ENCODE measurements around the gene PNPLA8.

PNPLA8 gene

DNA sequence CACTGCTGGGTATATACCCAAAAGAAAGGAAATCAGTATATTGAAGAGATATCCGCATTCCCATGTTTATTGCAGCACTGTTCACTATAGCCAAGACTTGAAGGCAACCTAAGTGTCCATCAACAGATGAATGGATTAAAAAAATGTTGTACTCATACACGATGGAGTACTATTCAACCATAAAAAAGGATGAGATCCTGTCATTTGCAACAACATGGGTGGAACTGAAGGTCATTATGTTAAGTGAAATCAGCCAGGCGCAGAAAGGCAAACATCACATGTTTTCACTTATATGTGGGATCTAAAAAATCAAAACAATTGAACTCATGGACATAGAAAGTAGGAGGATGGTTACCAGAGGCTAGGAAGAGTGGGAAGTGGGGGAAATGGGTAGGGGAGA, 89.0 kb downstream of the PNPLA8 start:
- TF ChIP-seq, protein P1, sequence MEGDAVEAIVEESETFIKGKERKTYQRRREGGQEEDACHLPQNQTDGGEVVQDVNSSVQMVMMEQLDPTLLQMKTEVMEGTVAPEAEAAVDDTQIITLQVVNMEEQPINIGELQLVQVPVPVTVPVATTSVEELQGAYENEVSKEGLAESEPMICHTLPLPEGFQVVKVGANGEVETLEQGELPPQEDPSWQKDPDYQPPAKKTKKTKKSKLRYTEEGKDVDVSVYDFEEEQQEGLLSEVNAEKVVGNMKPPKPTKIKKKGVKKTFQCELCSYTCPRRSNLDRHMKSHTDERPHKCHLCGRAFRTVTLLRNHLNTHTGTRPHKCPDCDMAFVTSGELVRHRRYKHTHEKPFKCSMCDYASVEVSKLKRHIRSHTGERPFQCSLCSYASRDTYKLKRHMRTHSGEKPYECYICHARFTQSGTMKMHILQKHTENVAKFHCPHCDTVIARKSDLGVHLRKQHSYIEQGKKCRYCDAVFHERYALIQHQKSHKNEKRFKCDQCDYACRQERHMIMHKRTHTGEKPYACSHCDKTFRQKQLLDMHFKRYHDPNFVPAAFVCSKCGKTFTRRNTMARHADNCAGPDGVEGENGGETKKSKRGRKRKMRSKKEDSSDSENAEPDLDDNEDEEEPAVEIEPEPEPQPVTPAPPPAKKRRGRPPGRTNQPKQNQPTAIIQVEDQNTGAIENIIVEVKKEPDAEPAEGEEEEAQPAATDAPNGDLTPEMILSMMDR (IDR thresholded peaks at IDR 0.05; ENCODE audit: low read depth, low read length), result no peak
- peaks cover 6% of the 10 kb centered on the region; the same call in 1 of the 2 replicates for H3K36me3 ChIP-seq
- no peak for DNase-seq
- no peaks in the 10 kb centered on the region; the same call in 1 of the 2 replicates for H3K9me3 ChIP-seq
- H3K4me1 ChIP-seq, result peaks cover 10% of the 10 kb centered on the region
- no peak overlapping the region for H3K4me3 ChIP-seq (ENCODE audit: low read depth, low read length)
- H3K27me3 ChIP-seq, result no peaks in the 10 kb centered on the region

DNA sequence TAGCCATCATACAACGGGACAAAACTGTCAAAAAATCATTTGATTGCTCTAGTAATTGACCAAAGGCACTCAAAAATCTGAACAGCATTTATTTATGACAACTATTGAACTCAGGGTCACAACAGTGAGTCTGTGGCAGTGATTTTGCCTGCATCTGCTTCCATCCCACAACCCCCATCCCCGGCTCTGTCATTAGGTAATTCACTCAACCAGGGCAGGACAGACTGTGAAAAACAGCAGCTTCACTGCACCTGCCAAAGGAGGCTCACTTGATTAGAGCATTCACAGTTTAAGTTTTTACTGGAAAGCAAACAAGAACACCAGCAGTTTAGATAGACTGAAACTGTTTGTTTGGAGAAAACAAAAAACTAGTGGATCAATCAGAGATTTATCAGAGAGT, 91.9 kb downstream of the PNPLA8 start:
- H3K36me3 ChIP-seq, result peaks cover 14% of the 10 kb centered on the region
- no peak overlapping the region for H3K4me3 ChIP-seq (ENCODE audit: low read depth, low read length)
- no peaks in the 10 kb centered on the region for H3K27me3 ChIP-seq
- DNase-seq, result no peak
- H3K4me1 ChIP-seq, result peaks cover 3% of the 10 kb centered on the region
- TF ChIP-seq, protein P1 (IDR thresholded peaks at IDR 0.05; ENCODE audit: low read depth, low read length), result no peak
- no peaks in the 10 kb centered on the region; the same call in 1 of the 2 replicates for H3K9me3 ChIP-seq

GRCh38 chr7:108431099-108431498, 94.8 kb downstream of the PNPLA8 start:
- DNase-seq, result no peak
- TF ChIP-seq, protein P1 (IDR thresholded peaks at IDR 0.05; ENCODE audit: low read depth, low read length), result no peak
- no peaks in the 10 kb centered on the region for H3K27me3 ChIP-seq
- H3K9me3 ChIP-seq, result no peaks in the 10 kb centered on the region
- H3K4me1 ChIP-seq, result peaks cover 28% of the 10 kb centered on the region
- H3K4me3 ChIP-seq (ENCODE audit: low read depth, low read length), result no peak overlapping the region
- H3K36me3 ChIP-seq, result peaks cover 13% of the 10 kb centered on the region

DNA sequence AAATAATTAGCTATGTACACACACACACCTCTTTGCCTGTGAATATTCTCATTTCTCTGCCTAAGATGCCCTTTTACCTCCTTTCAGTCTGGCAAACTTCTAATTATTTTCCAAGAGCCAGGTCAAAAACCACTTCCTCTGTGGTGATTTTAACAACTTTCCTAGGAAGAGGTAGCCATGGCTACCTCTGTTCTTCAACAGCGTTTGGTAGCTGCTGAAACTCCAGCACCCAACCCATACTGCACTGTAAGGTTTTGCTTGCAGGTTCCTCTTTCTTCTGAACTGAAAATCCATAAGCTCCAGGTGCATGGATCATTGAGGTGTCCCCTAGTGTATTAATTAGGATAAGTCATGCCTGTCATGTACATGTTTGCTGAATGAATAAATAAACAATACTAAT, 95.3 kb downstream of the PNPLA8 start:
- DNase-seq, result no peak
- peaks cover 32% of the 10 kb centered on the region for H3K4me1 ChIP-seq
- TF ChIP-seq, protein P1 (IDR thresholded peaks at IDR 0.05; ENCODE audit: low read depth, low read length), result no peak
- H3K9me3 ChIP-seq, result no peaks in the 10 kb centered on the region
- peaks cover 13% of the 10 kb centered on the region for H3K36me3 ChIP-seq
- no peaks in the 10 kb centered on the region for H3K27me3 ChIP-seq
- H3K4me3 ChIP-seq (ENCODE audit: low read depth, low read length), result no peak overlapping the region

- H3K36me3 ChIP-seq, result peaks cover 13% of the 10 kb centered on the region
- no peak overlapping the region for H3K4me3 ChIP-seq (ENCODE audit: low read depth, low read length)
- H3K27me3 ChIP-seq, result no peaks in the 10 kb centered on the region
- H3K4me1 ChIP-seq, result peaks cover 41% of the 10 kb centered on the region
- DNase-seq, result no peak
- no peaks in the 10 kb centered on the region for H3K9me3 ChIP-seq
- TF ChIP-seq, protein P1 (IDR thresholded peaks at IDR 0.05; ENCODE audit: low read depth, low read length), result no peak
Measured at GRCh38 chr7:108427766-108428165, 98.2 kb downstream of the PNPLA8 start.

DNA sequence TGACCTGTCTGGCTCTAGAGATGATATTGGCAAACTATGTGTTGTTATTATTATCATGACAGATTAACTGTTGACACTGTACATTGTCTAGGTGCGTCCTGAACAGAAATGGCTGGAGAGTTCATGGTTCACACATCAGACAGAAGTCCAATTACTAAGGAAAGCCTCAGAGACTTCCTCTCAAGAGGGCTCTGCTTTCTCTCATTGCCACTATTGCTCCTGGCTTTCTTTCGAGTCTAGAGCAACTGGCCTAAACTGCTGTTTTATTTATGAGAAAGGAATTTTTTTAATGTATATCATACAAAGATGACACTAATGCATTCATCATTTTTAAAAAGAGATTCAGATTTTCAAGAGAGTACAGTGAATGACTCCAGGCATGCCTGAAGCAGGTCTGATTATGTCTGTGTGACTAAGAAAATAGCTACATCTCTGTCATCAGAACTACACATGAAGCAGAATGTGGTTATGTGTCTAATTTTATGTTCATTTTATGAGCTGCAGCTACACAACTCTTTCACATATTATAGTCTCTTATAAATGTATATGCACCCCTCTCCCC, 100.1 kb downstream of the PNPLA8 start:
- TF ChIP-seq, protein P1 (IDR thresholded peaks at IDR 0.05; ENCODE audit: low read depth, low read length), result no peak
- Histone ChIP-seq H3K27me3 (no peaks in the 10 kb centered on the region), H3K4me1 (peaks cover 43% of the 10 kb centered on the region), H3K36me3 (peaks cover 4% of the 10 kb centered on the region), H3K4me3 (ENCODE audit: low read depth, low read length) (no peak overlapping the region), H3K9me3 (no peaks in the 10 kb centered on the region)
- no peak for DNase-seq

Data from BE2C (cell line).